Fibroblast of the aortic adventitia (primary cell): ENCODE results near the gene HCFC2. TPM values are rescaled to one million over a fixed set of nuclear protein-coding genes. Genes with fewer than 3 reads are reported as not detected.

Experiments
- DNase-seq: peaks from one replicate; pipeline ENCODE4 v3.0.0-alpha.2; 2010; ENCODE audit warnings: low read depth
- H3K4me3 ChIP-seq: 2 replicates; pipeline ENCODE4 v1.5.1; 2011; ENCODE audit warnings: low read depth, mild to moderate bottlenecking, control low read depth, low read length, moderate library complexity
- CTCF ChIP-seq: IDR thresholded peaks from 2 replicates; pipeline ENCODE4 v1.5.1; 2011; ENCODE audit warnings: mild to moderate bottlenecking, low read length, control low read depth, inconsistent platforms; ENCODE audit not compliant: insufficient read depth
- total RNA-seq: library from RNA; depleted of rRNA; stranded (reverse); fragments of >200 nt; gene quantifications from 2 replicates; pipeline ENCODE4 v1.2.3, GENCODE V29; 2012; ENCODE audit warnings: low replicate concordance

Gene HCFC2
- total RNA-seq, 1 donor = 30.5 TPM

- no peak overlapping the region for H3K4me3 ChIP-seq
- no peak for TF ChIP-seq CTCF
- no peak for DNase-seq
Measured at GRCh38 chr12:104080764-104081163, 16.4 kb downstream of the HCFC2 start.

- no peak for TF ChIP-seq CTCF
- no peak overlapping the region for H3K4me3 ChIP-seq
- no peak for DNase-seq
Measured at GRCh38 chr12:104083769-104084475, 19.6 kb downstream of the HCFC2 start.

- no peak for DNase-seq
- no peak overlapping the region for H3K4me3 ChIP-seq
- no peak for TF ChIP-seq CTCF
Measured at GRCh38 chr12:104090685-104091084, 26.4 kb downstream of the HCFC2 start.

GRCh38 chr12:104091136-104091535 lies 26.8 kb downstream of the HCFC2 start:
- no peak for DNase-seq
- no peak for TF ChIP-seq CTCF
- H3K4me3 ChIP-seq = no peak overlapping the region

- H3K4me3 ChIP-seq = no peak overlapping the region
- DNase-seq = no peak
- TF ChIP-seq CTCF = no peak
Measured at GRCh38 chr12:104094284-104094683, 30.0 kb downstream of the HCFC2 start.

- no peak overlapping the region for H3K4me3 ChIP-seq
- no peak for DNase-seq
- no peak for TF ChIP-seq CTCF
Measured at GRCh38 chr12:104095289-104095688, 31.0 kb downstream of the HCFC2 start.

GRCh38 chr12:104097954-104098353 lies 33.6 kb downstream of the HCFC2 start:
- no peak for DNase-seq
- no peak overlapping the region for H3K4me3 ChIP-seq
- no peak for TF ChIP-seq CTCF
